B cell (primary cell): ENCODE results near the gene NSUN7. TPM values are rescaled to one million over a fixed set of nuclear protein-coding genes. Genes with fewer than 3 reads are reported as not detected.

Source experiments
- ATAC-seq: fragments of 200-7000 bp; cut with Tn5 transposase; one replicate; pipeline ENCODE4 v1.10.0; 2021; ENCODE audit warnings: low read depth, mild to moderate bottlenecking, moderate number of reproducible peaks, moderate library complexity
- CTCF ChIA-PET: fragments of 350-600 bp; sonication (Branson Sonifier 250); formaldehyde crosslinking; loops from one replicate; lab custom pipeline; 2021; ENCODE audit warnings: antibody characterized with exemption, inconsistent platforms; lab: Charles Lee
- POLR2A ChIA-PET: fragments of 350-600 bp; sonication (Branson Sonifier 250); formaldehyde crosslinking; loops from one replicate; lab custom pipeline; 2021; ENCODE audit warnings: antibody characterized with exemption; lab: Charles Lee
- DNase-seq: peaks from one replicate; pipeline ENCODE4 v3.0.0; 2013
- H2AFZ ChIP-seq: 2 replicates; pipeline ENCODE4 v1.6.1; 2012; ENCODE audit warnings: mild to moderate bottlenecking, low read depth, low read length; ENCODE audit not compliant: insufficient read depth, poor library complexity, severe bottlenecking
- H3K27ac ChIP-seq, 2 donors: 1 replicate in 1 of 2; 2 replicates in 1 of 2; pipeline ENCODE4 v1.5.1; 2012 to 2013; ENCODE audit warnings: low read length in 2 of 2, mild to moderate bottlenecking in 2 of 2, moderate library complexity in 1 of 2
- H3K27me3 ChIP-seq, 4 experiments: fragments of 200-600 bp in 1 of 4; sonication (generic) in 1 of 4; replicated peaks in 1 of 4; 1 replicate in 2 of 4; 2 replicates in 2 of 4; pipeline versions ENCODE4 v1.6.1 to v1.7.0; 2013 to 2016; ENCODE audit warnings: low read length in 3 of 4, mild to moderate bottlenecking in 2 of 4, mixed read lengths in 1 of 4, moderate library complexity in 1 of 4; ENCODE audit not compliant: insufficient read depth in 4 of 4, control insufficient read depth in 3 of 4; ENCODE audit errors: control extremely low read depth in 1 of 4
- H3K36me3 ChIP-seq, 2 experiments: replicated peaks in 1 of 2; 1 replicate in 1 of 2; 2 replicates in 1 of 2; pipeline versions ENCODE4 v1.6.1 to v1.7.1; 2013; ENCODE audit warnings: low read length in 1 of 2; ENCODE audit not compliant: insufficient read depth in 2 of 2, control insufficient read depth in 1 of 2; ENCODE audit errors: control extremely low read depth in 1 of 2, extremely low read depth in 1 of 2
- H3K4me1 ChIP-seq, 2 donors: fragments of 200-600 bp in 1 of 2; sonication (generic) in 1 of 2; 1 replicate in 1 of 2; 2 replicates in 1 of 2; pipeline versions ENCODE4 v1.5.1 to v1.6.1; 2013 to 2017; ENCODE audit warnings: low read length in 2 of 2; ENCODE audit not compliant: control insufficient read depth in 2 of 2, insufficient read depth in 2 of 2
- H3K4me2 ChIP-seq: replicated peaks from 2 replicates; pipeline ENCODE3; 2012; ENCODE audit warnings: mild to moderate bottlenecking, low read depth, low read length; ENCODE audit not compliant: poor library complexity, severe bottlenecking
- H3K4me3 ChIP-seq, 5 experiments: fragments of 200-600 bp in 1 of 5; sonication (generic) in 1 of 5; 1 replicate in 3 of 5; 2 replicates in 2 of 5; pipeline versions ENCODE4 v1.5.1 to v1.7.0; 2011 to 2016; ENCODE audit warnings: low read length in 4 of 5, mild to moderate bottlenecking in 4 of 5, low read depth in 2 of 5, control low read depth in 1 of 5, moderate library complexity in 1 of 5; ENCODE audit not compliant: insufficient read depth in 1 of 5; ENCODE audit errors: control extremely low read depth in 1 of 5, extremely low read depth in 1 of 5
- H3K79me2 ChIP-seq: fragments of 200-600 bp; sonication (generic); one replicate; pipeline ENCODE4 v1.6.0; 2016; ENCODE audit warnings: low read length; ENCODE audit not compliant: control insufficient read depth, insufficient read depth
- H3K9ac ChIP-seq: fragments of 200-600 bp; sonication (generic); 2 replicates; pipeline ENCODE4 v1.6.1; 2017; ENCODE audit warnings: mild to moderate bottlenecking, low read length, moderate library complexity
- H3K9me3 ChIP-seq, 3 donors: one replicate each; pipeline versions ENCODE4 v1.6.1 to v1.7.1; 2013; ENCODE audit warnings: low read length in 2 of 3; ENCODE audit not compliant: control insufficient read depth in 2 of 3, insufficient read depth in 1 of 3; ENCODE audit errors: control extremely low read depth in 1 of 3
- H4K20me1 ChIP-seq: 2 replicates; pipeline ENCODE4 v1.6.0; 2012; ENCODE audit warnings: mild to moderate bottlenecking, low read length; ENCODE audit not compliant: insufficient read depth, control insufficient read depth, poor library complexity, severe bottlenecking
- H3K27ac Mint-ChIP-seq: one replicate; pipeline ENCODE4 v1.8.0; 2021; ENCODE audit warnings: mixed read lengths
- H3K27me3 Mint-ChIP-seq: one replicate; pipeline ENCODE4 v1.8.0; 2021; ENCODE audit warnings: mixed read lengths
- H3K4me1 Mint-ChIP-seq: one replicate; pipeline ENCODE4 v1.8.0; 2021; ENCODE audit warnings: mixed read lengths
- H3K4me3 Mint-ChIP-seq: one replicate; pipeline ENCODE4 v1.8.0; 2021; ENCODE audit warnings: mixed read lengths
- H3K9me3 Mint-ChIP-seq: one replicate; pipeline ENCODE4 v1.8.0; 2022; ENCODE audit warnings: mixed read lengths; ENCODE audit not compliant: insufficient read depth
- CTCF ChIP-seq: fragments of 200-600 bp; IDR thresholded peaks from one replicate; pipeline ENCODE4 v1.8.0; 2022; ENCODE audit warnings: antibody characterized with exemption, mild to moderate bottlenecking
- EZH2 ChIP-seq: IDR thresholded peaks from 2 replicates; pipeline ENCODE4 v1.6.1; 2012; ENCODE audit warnings: borderline replicate concordance, low read depth, mild to moderate bottlenecking, moderate library complexity, low read length; ENCODE audit not compliant: insufficient read depth, poor library complexity, severe bottlenecking
- WGBS: methylation state at CpG from one replicate; pipeline ENCODE4 v1.1.5; 2013; ENCODE audit warnings: missing lambda C conversion rate; ENCODE audit not compliant: insufficient coverage; 5-methylcytosine and 5-hydroxymethylcytosine counted together
- intact Hi-C: fragments of 100-400 bp; cut with micrococcal nuclease; formaldehyde crosslinking; loops from one replicate; pipeline ENCODE4 v1.10.0; 2022
- polyA plus RNA-seq: library from polyadenylated mRNA; depleted of rRNA; stranded (reverse); fragments of >200 nt; gene quantifications from 2 replicates; pipeline ENCODE4 v1.2.3, GENCODE V29; 2012
- total RNA-seq, 2 donors: library from RNA; stranded (reverse); fragments of 120-200 nt in 1 of 2; gene quantifications; 1 replicate in 1 of 2; 2 replicates in 1 of 2; pipeline versions ENCODE4 v1.2.3 to v1.2.4, GENCODE V29; 2013 to 2022

The NSUN7 gene
- total and polyA plus RNA-seq, 2 donors (not counting 1 experiment from before 2014, with no cell fraction given) = 0.75 to 29.8 TPM

GRCh38 chr4:40827758-40828157, 78.0 kb downstream of the NSUN7 start:
- Histone ChIP-seq H2AFZ (no peak overlapping the region), H3K27ac (no peak overlapping the region), H3K4me3 (no peak overlapping the region), H3K79me2 (no peaks in the 10 kb centered on the region), H4K20me1 (no peaks in the 10 kb centered on the region), H3K9ac (no peak overlapping the region), H3K36me3 (no peaks in the 10 kb centered on the region), H3K4me1 (peaks cover 12 to 29% of the 10 kb centered on the region in 2 donors), H3K9me3 (peaks cover 0 to 18% (median 0%) of the 10 kb centered on the region in 3 donors), H3K27me3 (no peaks in the 10 kb centered on the region), H3K4me2 (no peak overlapping the region)
- CTCF ChIA-PET = interaction anchor here (1.2 kb wide), 1 partner anchor 14 kb away, joined by 3 read pairs; no protein-coding TSS in a partner anchor
- TF ChIP-seq CTCF (no peak), EZH2 (no peak)
- ATAC-seq (no peak), DNase-seq (no peak)
- POLR2A ChIA-PET = no interaction called here
- no peaks in the 10 kb centered on the region for H3K9me3 Mint-ChIP-seq
- no peaks in the 10 kb centered on the region for H3K27me3 Mint-ChIP-seq
- intact Hi-C loops = no loop called here
- no peak overlapping the region for H3K27ac Mint-ChIP-seq
- 72% methylated on average over 5 of the region's 6 CpGs for whole genome bisulfite sequencing
- H3K4me3 Mint-ChIP-seq = no peak overlapping the region
- peaks cover 16% of the 10 kb centered on the region for H3K4me1 Mint-ChIP-seq

- intact Hi-C loops = no loop called here
- Mint-ChIP-seq H3K27me3 (peaks cover 4% of the 10 kb centered on the region), H3K27ac (no peak overlapping the region), H3K9me3 (no peaks in the 10 kb centered on the region), H3K4me3 (no peak overlapping the region), H3K4me1 (peaks cover 13% of the 10 kb centered on the region)
- Histone ChIP-seq H3K27ac (no peak overlapping the region), H3K9me3 (peaks cover 0 to 18% (median 0%) of the 10 kb centered on the region in 3 donors), H3K79me2 (no peaks in the 10 kb centered on the region), H3K27me3 (no peaks in the 10 kb centered on the region), H2AFZ (no peak overlapping the region), H3K4me3 (no peak overlapping the region), H3K4me1 (peaks cover 12 to 28% of the 10 kb centered on the region in 2 donors), H3K4me2 (no peak overlapping the region), H3K9ac (no peak overlapping the region), H3K36me3 (no peaks in the 10 kb centered on the region), H4K20me1 (no peaks in the 10 kb centered on the region)
- POLR2A ChIA-PET = no interaction called here
- TF ChIP-seq EZH2 = no peak
- no peak for TF ChIP-seq CTCF
- WGBS = 99% methylated on average over 8 of the region's 9 CpGs
- no peak for ATAC-seq
- DNase-seq = no peak
- CTCF ChIA-PET = no interaction called here
Observed at GRCh38 chr4:40828661-40829060, 78.9 kb downstream of the NSUN7 start.
